Loucy (cell line): ENCODE data around the gene DUSP22.
"Not testable (repeated sequence)": the region's sequence is repeated elsewhere in the genome, so short reads cannot be mapped to it uniquely, and the experiment has no call there.

Source experiments
- H2AFZ ChIP-seq: fragments of 200-600 bp; sonication (generic); 2 replicates; pipeline ENCODE4 v1.6.0; 2016; ENCODE audit warnings: antibody characterized with exemption, mild to moderate bottlenecking, low read length, moderate library complexity
- H3F3A ChIP-seq: fragments of 200-600 bp; 2 replicates; pipeline ENCODE4 v1.6.0; 2016; ENCODE audit warnings: antibody characterized with exemption, low read depth, mild to moderate bottlenecking
- H3K27me3 ChIP-seq: fragments of 200-600 bp; sonication (generic); 2 replicates; pipeline ENCODE4 v1.6.1; 2014; ENCODE audit warnings: low read length, mild to moderate bottlenecking; ENCODE audit not compliant: insufficient read depth, poor library complexity, severe bottlenecking
- H3K36me3 ChIP-seq: fragments of 200-600 bp; sonication (generic); 2 replicates; pipeline ENCODE4 v1.6.1; 2016; ENCODE audit warnings: low read length; ENCODE audit not compliant: insufficient read depth
- H3K4me1 ChIP-seq: fragments of 200-600 bp; sonication (generic); 2 replicates; pipeline ENCODE4 v1.5.1; 2014; ENCODE audit warnings: low read length, mild to moderate bottlenecking; ENCODE audit not compliant: insufficient read depth, poor library complexity, severe bottlenecking
- H3K4me2 ChIP-seq: fragments of 200-600 bp; sonication (generic); 2 replicates; pipeline ENCODE4 v1.6.0; 2014; ENCODE audit warnings: antibody characterized with exemption, low read length, low read depth, mild to moderate bottlenecking; ENCODE audit not compliant: poor library complexity, severe bottlenecking
- H3K4me3 ChIP-seq: fragments of 200-600 bp; sonication (generic); 2 replicates; pipeline ENCODE4 v1.5.1; 2014; ENCODE audit warnings: low read length, mild to moderate bottlenecking, mixed read lengths; ENCODE audit not compliant: poor library complexity, severe bottlenecking
- H3K79me2 ChIP-seq: fragments of 200-600 bp; sonication (generic); 2 replicates; pipeline ENCODE4 v1.6.1; 2014; ENCODE audit warnings: low read length; ENCODE audit not compliant: insufficient read depth
- H3K9ac ChIP-seq: fragments of 200-600 bp; sonication (generic); 2 replicates; pipeline ENCODE4 v1.6.0; 2014; ENCODE audit warnings: mild to moderate bottlenecking, low read depth, low read length, moderate library complexity; ENCODE audit not compliant: poor library complexity, severe bottlenecking
- H3K9me2 ChIP-seq: fragments of 200-600 bp; sonication (generic); replicated peaks from 2 replicates; pipeline ENCODE4 v1.6.1; 2016; ENCODE audit warnings: low read depth, low read length, mixed read lengths
- H3K9me3 ChIP-seq: fragments of 200-600 bp; sonication (generic); 2 replicates; pipeline ENCODE4 v1.6.1; 2014; ENCODE audit warnings: mild to moderate bottlenecking, antibody characterized with exemption, low read length, low read depth; ENCODE audit not compliant: insufficient read depth
- H4K20me1 ChIP-seq: fragments of 200-600 bp; sonication (generic); 2 replicates; pipeline ENCODE4 v1.6.0; 2014; ENCODE audit warnings: antibody characterized with exemption, low read length, mild to moderate bottlenecking; ENCODE audit not compliant: insufficient read depth, poor library complexity, severe bottlenecking
- EZH2phosphoT487 ChIP-seq: fragments of 200-600 bp; IDR thresholded peaks from 2 replicates; pipeline ENCODE4 v1.6.1; 2018; ENCODE audit warnings: antibody characterized with exemption, mild to moderate bottlenecking, moderate library complexity, borderline replicate concordance
- TF ChIP-seq, protein P1 (sequence below): fragments of 200-600 bp; sonication (generic); conservative IDR thresholded peaks from 2 replicates; pipeline ENCODE4 v1.5.1; 2014; ENCODE audit warnings: mild to moderate bottlenecking, antibody characterized with exemption, low read length

Gene DUSP22

DNA sequence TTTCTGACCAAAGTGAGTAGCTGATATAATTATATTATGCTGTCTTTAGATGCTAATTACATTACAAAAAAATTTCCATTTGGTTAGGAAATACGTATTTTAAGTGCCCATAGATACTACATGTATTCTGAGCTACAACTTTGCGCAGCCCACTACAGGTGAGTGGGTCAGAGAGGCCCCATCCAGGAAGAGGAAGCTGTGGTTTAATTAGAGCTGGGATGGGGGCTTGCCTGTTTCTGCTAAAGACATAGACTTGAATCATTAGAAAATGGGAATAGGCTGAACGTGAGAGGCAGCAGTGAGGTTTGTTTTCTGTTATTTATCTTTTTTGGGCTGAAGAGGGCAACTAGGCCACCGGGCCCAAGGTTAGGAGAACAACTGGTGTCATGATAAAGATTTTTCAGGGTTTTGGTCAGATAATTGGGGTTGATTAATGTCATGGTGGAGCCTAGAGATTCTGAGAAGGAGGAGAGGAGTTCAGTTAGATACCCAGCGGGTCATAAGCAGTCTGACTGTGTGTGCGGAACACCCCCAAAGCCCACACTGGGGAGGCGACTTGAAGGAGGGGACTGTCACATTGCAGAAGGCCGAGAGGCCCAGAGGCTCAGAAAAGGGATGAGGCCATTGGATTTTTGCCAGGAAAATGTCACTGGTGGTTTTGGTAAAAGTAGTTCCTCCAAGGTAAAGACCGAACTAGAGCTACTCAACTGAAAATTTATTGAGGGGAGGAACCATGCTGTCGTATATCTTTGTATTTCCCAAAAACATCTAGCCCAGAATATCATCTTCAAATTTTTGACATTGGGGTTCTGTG, 84.7 kb downstream of the DUSP22 start:
- Histone ChIP-seq H4K20me1 (no peaks in the 10 kb centered on the region), H2AFZ (peak overlapping the region; percentile 43), H3K79me2 (no peaks in the 10 kb centered on the region), H3K4me2 (peak overlapping the region; percentile 70), H3K27me3 (no peaks in the 10 kb centered on the region), H3F3A (no peaks in the 10 kb centered on the region), H3K4me1 (peaks cover 30% of the 10 kb centered on the region), H3K9me3 (no peaks in the 10 kb centered on the region), H3K4me3 (peak overlapping the region; percentile 44), H3K9me2 (no peaks in the 10 kb centered on the region), H3K36me3 (no peaks in the 10 kb centered on the region), H3K9ac (peak overlapping the region; percentile 13)
- no peak for TF ChIP-seq EZH2phosphoT487
- TF ChIP-seq, protein P1, sequence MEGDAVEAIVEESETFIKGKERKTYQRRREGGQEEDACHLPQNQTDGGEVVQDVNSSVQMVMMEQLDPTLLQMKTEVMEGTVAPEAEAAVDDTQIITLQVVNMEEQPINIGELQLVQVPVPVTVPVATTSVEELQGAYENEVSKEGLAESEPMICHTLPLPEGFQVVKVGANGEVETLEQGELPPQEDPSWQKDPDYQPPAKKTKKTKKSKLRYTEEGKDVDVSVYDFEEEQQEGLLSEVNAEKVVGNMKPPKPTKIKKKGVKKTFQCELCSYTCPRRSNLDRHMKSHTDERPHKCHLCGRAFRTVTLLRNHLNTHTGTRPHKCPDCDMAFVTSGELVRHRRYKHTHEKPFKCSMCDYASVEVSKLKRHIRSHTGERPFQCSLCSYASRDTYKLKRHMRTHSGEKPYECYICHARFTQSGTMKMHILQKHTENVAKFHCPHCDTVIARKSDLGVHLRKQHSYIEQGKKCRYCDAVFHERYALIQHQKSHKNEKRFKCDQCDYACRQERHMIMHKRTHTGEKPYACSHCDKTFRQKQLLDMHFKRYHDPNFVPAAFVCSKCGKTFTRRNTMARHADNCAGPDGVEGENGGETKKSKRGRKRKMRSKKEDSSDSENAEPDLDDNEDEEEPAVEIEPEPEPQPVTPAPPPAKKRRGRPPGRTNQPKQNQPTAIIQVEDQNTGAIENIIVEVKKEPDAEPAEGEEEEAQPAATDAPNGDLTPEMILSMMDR: no peak

DNA sequence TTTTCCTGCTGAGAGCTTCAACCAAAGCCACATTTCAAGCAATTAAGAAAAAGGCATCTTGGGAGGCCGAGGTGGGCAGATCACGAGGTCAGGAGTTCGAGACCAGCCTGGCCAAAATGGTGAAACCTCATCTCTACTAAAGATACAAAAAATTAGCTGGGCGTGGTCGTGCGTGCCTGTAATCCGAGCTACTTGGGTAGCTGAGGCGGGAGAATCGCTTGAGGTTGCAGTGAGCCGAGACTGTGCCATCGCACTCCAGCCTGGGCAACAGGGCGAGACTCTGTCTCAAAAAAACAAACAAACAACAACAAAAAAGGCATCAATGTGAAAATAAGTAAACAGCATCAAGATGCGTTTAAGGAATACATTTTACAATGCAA, 85.3 kb downstream of the DUSP22 start:
- not testable (repeated sequence) for H3K79me2 ChIP-seq, H3K9ac ChIP-seq, H3K9me3 ChIP-seq, H3K9me2 ChIP-seq, H3K4me3 ChIP-seq, H2AFZ ChIP-seq, H3K36me3 ChIP-seq, H3F3A ChIP-seq, H3K27me3 ChIP-seq, H4K20me1 ChIP-seq
- Histone ChIP-seq H3K4me1 (peaks cover 30% of the 10 kb centered on the region), H3K4me2 (peak overlapping the region; percentile 70)

DNA sequence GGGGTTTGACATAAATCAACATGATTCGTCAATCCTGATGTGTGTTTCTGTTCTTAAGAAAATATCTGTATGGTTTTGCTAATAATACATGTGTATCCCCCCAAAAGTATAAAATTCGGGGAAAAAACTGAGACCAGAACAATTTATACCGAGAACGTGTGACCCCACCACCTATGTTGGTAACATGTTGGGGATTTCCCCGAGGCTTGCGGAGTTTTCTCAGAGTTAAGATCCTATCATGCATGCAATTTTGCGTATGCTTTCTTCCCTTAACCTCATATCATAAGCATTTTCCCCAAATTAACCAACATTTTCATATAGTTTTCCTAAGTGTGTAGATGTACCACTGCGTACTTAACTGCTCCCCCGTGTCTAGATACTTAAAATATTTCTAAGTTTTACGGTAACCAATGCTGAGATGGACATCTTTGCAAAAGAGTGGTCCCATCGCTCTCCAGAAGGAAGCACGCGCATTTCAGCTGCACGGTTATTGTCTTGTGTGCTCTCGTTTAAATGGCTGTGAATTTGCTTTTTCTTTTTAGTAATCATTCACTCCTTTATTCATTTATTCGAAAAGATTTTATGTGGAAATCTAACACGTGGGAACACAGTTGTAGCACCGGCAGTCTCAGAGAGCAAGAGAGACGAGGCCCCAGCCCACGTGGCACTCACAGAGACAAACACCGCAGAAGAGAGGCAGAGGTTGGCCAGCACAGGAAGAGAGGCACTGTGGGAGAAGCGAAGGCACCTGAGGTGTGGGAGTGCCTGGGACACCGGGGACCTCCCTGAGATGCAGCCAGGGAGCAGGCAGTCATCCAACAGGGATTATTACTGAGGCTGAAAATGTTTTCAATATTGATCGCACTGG, 86.0 kb downstream of the DUSP22 start:
- H3K79me2 ChIP-seq: no peaks in the 10 kb centered on the region
- TF ChIP-seq, protein P1: no peak
- TF ChIP-seq EZH2phosphoT487: no peak
- H3K9me2 ChIP-seq: no peaks in the 10 kb centered on the region
- H3K27me3 ChIP-seq: no peaks in the 10 kb centered on the region
- no peak overlapping the region for H3K4me2 ChIP-seq
- H3F3A ChIP-seq: no peaks in the 10 kb centered on the region
- peaks cover 30% of the 10 kb centered on the region for H3K4me1 ChIP-seq
- H2AFZ ChIP-seq: no peak overlapping the region
- H3K4me3 ChIP-seq: no peak overlapping the region
- no peaks in the 10 kb centered on the region for H3K9me3 ChIP-seq
- H3K9ac ChIP-seq: no peak overlapping the region
- no peaks in the 10 kb centered on the region for H3K36me3 ChIP-seq
- no peaks in the 10 kb centered on the region for H4K20me1 ChIP-seq
